Right renal cortex interstitium (tissue), 3 donors: ENCODE data around the gene RNF26. TPM values are rescaled to one million over a fixed set of nuclear protein-coding genes. Genes with fewer than 3 reads are reported as not detected.

Experiments
- DNase-seq, 3 donors: peaks; one replicate each; pipeline ENCODE4 v3.0.0-alpha.2; 2013; ENCODE audit warnings: low read depth in 3 of 3, low spot score in 2 of 3
- polyA plus RNA-seq, 3 donors: library from polyadenylated mRNA; unstranded; fragments of 120-200 nt; gene quantifications; one replicate each; pipeline ENCODE4 v1.2.1, GENCODE V29; 2013; ENCODE audit not compliant: insufficient read length in 3 of 3

The RNF26 gene
- polyA plus RNA-seq, 3 donors = 28.4 to 32.3 (median 28.8) TPM

GRCh38 chr11:119347940-119348605, 13.7 kb downstream of the RNF26 start:
- DNase-seq = no peak

GRCh38 chr11:119350302-119350701, 16.0 kb downstream of the RNF26 start:
- DNase-seq = no peak

GRCh38 chr11:119351232-119351631, 16.9 kb downstream of the RNF26 start:
- DNase-seq = no peak

- DNase-seq = no peak
Measured at GRCh38 chr11:119352857-119353260, 18.5 kb downstream of the RNF26 start.

- no peak for DNase-seq
Measured at GRCh38 chr11:119355091-119355843, 20.9 kb downstream of the RNF26 start.

GRCh38 chr11:119356349-119357031, 22.2 kb downstream of the RNF26 start:
- no peak for DNase-seq

GRCh38 chr11:119357074-119357473, 22.7 kb downstream of the RNF26 start:
- no peak for DNase-seq

GRCh38 chr11:119359365-119360214, 25.3 kb downstream of the RNF26 start:
- DNase-seq = no peak

GRCh38 chr11:119361056-119361787, 26.9 kb downstream of the RNF26 start:
- no peak for DNase-seq

- no peak for DNase-seq
Measured at GRCh38 chr11:119361941-119362725, 27.8 kb downstream of the RNF26 start.

GRCh38 chr11:119362741-119363080, 28.4 kb downstream of the RNF26 start:
- no peak for DNase-seq

- DNase-seq = no peak
Measured at GRCh38 chr11:119363081-119363850, 28.9 kb downstream of the RNF26 start.

- no peak for DNase-seq
Measured at GRCh38 chr11:119363851-119364590, 29.7 kb downstream of the RNF26 start.

- DNase-seq = no peak
Measured at GRCh38 chr11:119365071-119365591, 30.8 kb downstream of the RNF26 start.

GRCh38 chr11:119366690-119367620, 32.6 kb downstream of the RNF26 start:
- no peak for DNase-seq

GRCh38 chr11:119367661-119368120, 33.4 kb downstream of the RNF26 start:
- DNase-seq = no peak
